Ishikawa (cell line): ENCODE results near the gene FBXW12.

Experiments used
- FOXM1 ChIP-seq: IDR thresholded peaks from 2 replicates; pipeline ENCODE4 v1.6.1; 2012; ENCODE audit warnings: low read depth, borderline replicate concordance
- MAX ChIP-seq: IDR thresholded peaks from 2 replicates; pipeline ENCODE4 v1.6.1; 2012
- NFIC ChIP-seq: IDR thresholded peaks from 2 replicates; pipeline ENCODE4 v1.6.1; 2012
- RAD21 ChIP-seq: IDR thresholded peaks from 2 replicates; pipeline ENCODE4 v1.6.1; 2012; ENCODE audit warnings: low read depth
- REST ChIP-seq: IDR thresholded peaks from 2 replicates; pipeline ENCODE4 v1.6.1; 2012; ENCODE audit warnings: low read depth, mild to moderate bottlenecking
- TCF12 ChIP-seq: IDR thresholded peaks from 2 replicates; pipeline ENCODE4 v1.6.1; 2012; ENCODE audit warnings: low read depth
- ZBTB7A ChIP-seq: IDR thresholded peaks from 2 replicates; pipeline ENCODE4 v1.6.1; 2012; ENCODE audit warnings: low read depth

GRCh38 chr3:48416091-48416505, 44.1 kb downstream of the FBXW12 start:
- no peak for TF ChIP-seq FOXM1
- no peak for TF ChIP-seq NFIC
- TF ChIP-seq MAX, result no peak
- TF ChIP-seq REST, result no peak
- TF ChIP-seq RAD21, result no peak
- no peak for TF ChIP-seq TCF12
- TF ChIP-seq ZBTB7A, result no peak
